ENCODE results near the gene FAM9C. TPM values are rescaled to one million over a fixed set of nuclear protein-coding genes. Genes with fewer than 3 reads are reported as not detected.

Gene FAM9C
- total and polyA plus RNA-seq, 2 donors (not counting 3 experiments of a cell fraction or from before 2014, with no cell fraction given), result not detected

- BruUV-seq (replicated peaks), result no TSS peak
- POLR2A ChIA-PET, result no interaction called here
- intact Hi-C loops (cut with micrococcal nuclease), result no loop called here
- Histone ChIP-seq H3K36me3 (ENCODE audit: control insufficient read depth in 2 of 2, extremely low read depth in 1 of 2, insufficient read depth in 2 of 2, low read length in 2 of 2) (no peaks in the 10 kb centered on the region), H3K4me2 (ENCODE audit: insufficient read depth, low read length) (no peak overlapping the region), H3K27me3 (ENCODE audit: control insufficient read depth in 2 of 2, insufficient read depth in 2 of 2, low read length in 2 of 2) (no peaks in the 10 kb centered on the region), H3K9me3 (replicated peaks; ENCODE audit: control insufficient read depth, insufficient read depth, low read length) (no peaks in the 10 kb centered on the region), H3K79me2 (ENCODE audit: control insufficient read depth, insufficient read depth, low read length) (no peaks in the 10 kb centered on the region), H3K9me1 (replicated peaks; ENCODE audit: control insufficient read depth, extremely low read depth, insufficient read depth, low read length) (no peaks in the 10 kb centered on the region), H3K27ac (ENCODE audit: insufficient read depth, low read depth, low read length) (no peak overlapping the region), H4K20me1 (replicated peaks; ENCODE audit: control insufficient read depth, extremely low read depth, insufficient read depth, low read length) (no peaks in the 10 kb centered on the region), H2AFZ (ENCODE audit: low read depth, low read length) (no peak overlapping the region), H3K4me1 (ENCODE audit: control insufficient read depth, extremely low read depth, insufficient read depth, low read length) (peaks cover under 1% of the 10 kb centered on the region), H3K9ac (replicated peaks; ENCODE audit: extremely low read depth, insufficient read depth, low read length) (no peak overlapping the region), H3K4me3 (replicated peaks in 1 of 3; ENCODE audit: insufficient read depth in 1 of 3, low read depth in 1 of 3, low read length in 3 of 3) (no peak overlapping the region)
- dilution Hi-C loops (cut with MboI; ENCODE audit: extremely low pct_ligation_motif_present, low sequenced_read_pairs), result no loop called here
- CTCF ChIA-PET, result interaction anchor here (0.9 kb wide), 1 partner anchor 77 kb away, joined by 3 read pairs; no protein-coding TSS in a partner anchor
- FAIRE-seq (no peak), DNase-seq (ENCODE audit: low read depth, low spot score) (no peak)
- TF ChIP-seq POLR2AphosphoS5 (IDR thresholded peaks at IDR 0.05; ENCODE audit: insufficient read depth, low read depth, low read length) (no peak), EZH2 (IDR thresholded peaks at IDR 0.05; ENCODE audit: borderline replicate concordance, low read depth, low read length, severe bottlenecking) (no peak), CTCF (IDR thresholded peaks at IDR 0.05; ENCODE audit: extremely low read depth in 1 of 2, insufficient read depth in 1 of 2, low read depth in 1 of 2, low read length in 2 of 2) (no peak), POLR2A (IDR thresholded peaks at IDR 0.05; ENCODE audit: low read depth, low read length) (no peak), GATA2 (IDR thresholded peaks at IDR 0.05; ENCODE audit: insufficient read depth, insufficient read length, low read depth, low read length) (no peak), FOS (IDR thresholded peaks at IDR 0.05; ENCODE audit: borderline replicate concordance, insufficient read depth, low read length) (no peak), MAX (IDR thresholded peaks at IDR 0.05; ENCODE audit: insufficient read depth, insufficient read length) (no peak), MYC (IDR thresholded peaks at IDR 0.05; ENCODE audit: low read depth, low read length) (no peak), JUN (IDR thresholded peaks at IDR 0.05; ENCODE audit: borderline replicate concordance, insufficient read depth, insufficient read length, low read depth) (no peak)
Observed at GRCh38 chrX:13023567-13023966, 20.9 kb downstream of the FAM9C start.

Measured in endothelial cell of umbilical vein (primary cell).